ENCODE results near the gene ATP6V0E1. TPM values are rescaled to one million over a fixed set of nuclear protein-coding genes. Genes with fewer than 3 reads are reported as not detected.

ATP6V0E1 gene
- total and polyA plus RNA-seq, 2 of the 4 experiments (the other 2 are of a cell fraction), result 258 to 277 TPM

- no peak overlapping the region for H3K9ac ChIP-seq (ENCODE audit: low read depth, low read length)
- peak overlapping the region; percentile 31; the same call in 1 of the 2 replicates for H3K18ac ChIP-seq (ENCODE audit: low read depth, low read length)
- peaks cover 9% of the 10 kb centered on the region; the same call in 1 of the 2 replicates for H3K9me1 ChIP-seq (ENCODE audit: insufficient read depth, low read length)
- no peak overlapping the region for H2BK120ac ChIP-seq (ENCODE audit: low read depth, low read length)
- no peak overlapping the region for H3K27ac ChIP-seq (ENCODE audit: insufficient read depth, low read length)
- intact Hi-C loops (cut with micrococcal nuclease), result no loop called here
- no peak overlapping the region for H3K56ac ChIP-seq (ENCODE audit: extremely low read depth, insufficient read depth, low read length)
- no peak overlapping the region for H4K8ac ChIP-seq (ENCODE audit: low read depth in 2 of 2, low read length in 2 of 2)
- H3K23ac ChIP-seq (ENCODE audit: low read depth, low read length), result no peak overlapping the region
- H4K5ac ChIP-seq (ENCODE audit: low read depth, low read length), result no peak overlapping the region
- H2AK5ac ChIP-seq (ENCODE audit: low read depth, low read length), result no peak overlapping the region
- DNase-seq (no peak), ATAC-seq (ENCODE audit: low read depth) (no peak)
- no CpG with 5 or more reads among the region's 3 CpGs for WGBS, 2 experiments (ENCODE audit: extremely low coverage in 2 of 2, insufficient read length in 1 of 2)
- no peak for TF ChIP-seq RAD21 (IDR thresholded peaks at IDR 0.05; ENCODE audit: low read length)
- no peak for TF ChIP-seq CHD1 (IDR thresholded peaks at IDR 0.05; ENCODE audit: low read depth, low read length)
- TF ChIP-seq MXI1 (IDR thresholded peaks at IDR 0.05; ENCODE audit: borderline replicate concordance, low read depth, low read length), result no peak
- TF ChIP-seq SMC3 (IDR thresholded peaks at IDR 0.05; ENCODE audit: low read depth, low read length), result no peak
- TF ChIP-seq BHLHE40 (IDR thresholded peaks at IDR 0.05; ENCODE audit: low read depth, low read length), result no peak
- no peak for TF ChIP-seq FOS (IDR thresholded peaks at IDR 0.05; ENCODE audit: low read depth, low read length)
- BruUV-seq (replicated peaks), result no TSS peak
- H3K9me3 ChIP-seq (ENCODE audit: control insufficient read depth, insufficient read depth, low read length), result peaks cover 7% of the 10 kb centered on the region
- ChIA-PET CTCF (no interaction called here), POLR2A (ENCODE audit: unreplicated experiment) (interaction anchor here (0.6 kb wide), 1 partner anchor 43 kb away, joined by 4 read pairs; no protein-coding TSS in a partner anchor)
- H3K79me1 ChIP-seq (ENCODE audit: low read depth in 1 of 2, low read length in 2 of 2), result peaks cover 16 to 18% of the 10 kb centered on the region in 2 experiments
- H4K20me1 ChIP-seq (ENCODE audit: insufficient read depth, low read length), result no peaks in the 10 kb centered on the region
- no peak overlapping the region for H2AFZ ChIP-seq (replicated peaks; ENCODE audit: low read length, poor library complexity)
- no peak overlapping the region for H3K4me2 ChIP-seq (ENCODE audit: low read depth, low read length)
- dilution Hi-C loops (cut with HindIII; ENCODE audit: low sequenced_read_pairs, unreplicated experiment), result no loop called here
- H3K27me3 ChIP-seq (ENCODE audit: control insufficient read depth, insufficient read depth, low read length), result no peaks in the 10 kb centered on the region
- in situ Hi-C loops (cut with MboI; ENCODE audit: low sequenced_read_pairs), result no loop called here
- H3K36me3 ChIP-seq (ENCODE audit: control insufficient read depth, insufficient read depth, low read length), result peaks cover 11% of the 10 kb centered on the region
- no peak overlapping the region for H2AK9ac ChIP-seq (replicated peaks; ENCODE audit: low read depth, low read length, poor library complexity)
- no peak overlapping the region for H3K4me3 ChIP-seq (ENCODE audit: insufficient read depth, low read depth, low read length)
- no peak overlapping the region for H3K4ac ChIP-seq (ENCODE audit: low read depth, low read length)
- no peak overlapping the region for H2BK5ac ChIP-seq (ENCODE audit: low read depth, low read length, poor library complexity, severe bottlenecking)
- no peak overlapping the region for H2BK20ac ChIP-seq (ENCODE audit: low read depth, low read length)
- peaks cover 18% of the 10 kb centered on the region for H3K4me1 ChIP-seq (ENCODE audit: control insufficient read depth, insufficient read depth, low read length)
- no peak overlapping the region for H2BK15ac ChIP-seq (ENCODE audit: low read depth, low read length)
- no peak overlapping the region for H4K91ac ChIP-seq (ENCODE audit: insufficient read depth, low read depth, low read length)
- no peak overlapping the region for H3K14ac ChIP-seq (replicated peaks; ENCODE audit: low read depth, low read length)
Observed at GRCh38 chr5:173039188-173039587, 55.6 kb downstream of the ATP6V0E1 start.
